GM04504 (cell line): ENCODE results near the gene LYZ.
"Not testable (repeated sequence)": the region's sequence is repeated elsewhere in the genome, so short reads cannot be mapped to it uniquely, and the experiment has no call there.

ENCODE experiments used
- DNase-seq: peaks from one replicate; pipeline ENCODE4 v3.0.0-alpha.2; 2012; ENCODE audit warnings: low read depth

The LYZ gene

DNA sequence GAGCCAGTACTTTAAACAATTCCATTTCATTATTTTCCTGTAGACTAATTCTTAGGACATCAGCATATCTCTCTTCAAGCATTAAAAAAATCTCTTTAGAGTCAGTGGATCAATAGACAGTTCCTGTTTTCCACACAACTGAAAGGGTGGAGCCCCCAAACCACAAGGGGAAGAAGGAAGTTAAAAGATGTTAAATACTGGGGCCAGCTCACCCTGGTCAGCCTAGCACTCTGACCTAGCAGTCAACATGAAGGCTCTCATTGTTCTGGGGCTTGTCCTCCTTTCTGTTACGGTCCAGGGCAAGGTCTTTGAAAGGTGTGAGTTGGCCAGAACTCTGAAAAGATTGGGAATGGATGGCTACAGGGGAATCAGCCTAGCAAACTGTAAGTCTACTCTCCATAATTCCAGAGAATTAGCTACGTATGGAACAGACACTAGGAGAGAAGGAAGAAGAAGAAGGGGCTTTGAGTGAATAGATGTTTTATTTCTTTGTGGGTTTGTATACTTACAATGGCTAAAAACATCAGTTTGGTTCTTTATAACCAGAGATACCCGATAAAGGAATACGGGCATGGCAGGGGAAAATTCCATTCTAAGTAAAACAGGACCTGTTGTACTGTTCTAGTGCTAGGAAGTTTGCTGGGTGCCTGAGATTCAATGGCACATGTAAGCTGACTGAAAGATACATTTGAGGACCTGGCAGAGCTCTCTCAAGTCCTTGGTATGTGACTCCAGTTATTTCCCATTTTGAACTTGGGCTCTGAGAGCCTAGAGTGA, at the start of gene LYZ:
TSS of gene LYZ (plus strand) at position 220 of the 777 bp plus-strand sequence. CDS start at position 248, 28 bp downstream.
- no peak for DNase-seq

DNA sequence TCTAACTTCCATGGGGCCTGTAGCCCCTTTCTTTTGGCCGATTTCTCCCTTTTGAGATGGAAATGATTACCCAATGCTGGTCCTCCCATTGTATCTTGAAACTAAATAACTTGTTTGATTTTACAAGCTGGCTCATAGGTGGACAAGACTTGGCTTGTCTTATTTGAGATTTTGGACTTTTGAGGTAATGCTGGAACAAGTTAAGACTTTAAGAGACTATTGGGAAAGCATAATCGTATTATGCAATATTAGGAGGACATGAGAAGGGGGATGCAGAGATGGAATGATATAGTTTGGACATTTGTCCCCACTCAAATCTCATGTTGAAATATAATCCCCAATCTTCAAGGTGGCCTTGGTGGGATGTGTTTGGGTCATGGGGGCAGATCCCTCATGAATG, 49.2 kb upstream of the LYZ start:
- DNase-seq, result no peak

DNA sequence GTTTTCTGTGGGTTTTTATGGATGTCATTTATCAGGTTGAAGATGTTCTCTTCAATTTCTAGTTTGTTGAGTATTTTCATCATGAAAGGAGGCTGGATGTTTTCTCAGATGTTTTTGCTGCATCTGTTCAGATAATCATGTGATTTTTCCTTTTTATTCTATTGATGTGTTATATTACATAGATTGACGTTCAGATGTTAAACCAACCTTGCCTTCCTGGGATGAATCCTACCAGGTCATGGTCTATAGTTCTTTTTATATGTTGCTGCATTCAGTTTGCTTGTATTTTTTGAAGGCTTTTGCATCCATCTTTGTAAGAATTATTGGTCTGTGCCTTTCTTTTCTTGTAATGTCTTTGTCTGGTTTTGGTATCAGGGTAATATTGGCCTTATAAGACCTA, 43.9 kb upstream of the LYZ start:
- DNase-seq, result no peak

DNA sequence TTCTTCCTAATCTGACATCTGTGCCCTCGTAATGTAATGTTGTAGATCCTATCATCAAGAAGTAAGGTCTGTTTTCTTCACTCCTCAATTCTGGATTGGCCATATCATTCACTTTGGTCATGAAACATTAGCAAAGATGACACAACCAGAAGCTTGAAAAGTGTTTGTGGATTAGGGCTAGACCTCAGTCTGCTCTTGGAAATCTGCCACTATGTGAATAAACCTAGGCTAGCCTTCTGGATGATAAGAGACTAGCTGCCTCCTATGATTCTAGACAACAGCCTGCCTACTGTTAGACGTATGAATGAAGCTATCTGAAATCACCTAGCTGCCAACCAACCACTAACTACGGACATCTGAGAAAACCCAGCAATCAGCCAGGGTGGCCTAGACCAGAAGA, 38.7 kb upstream of the LYZ start:
- no peak for DNase-seq

DNA sequence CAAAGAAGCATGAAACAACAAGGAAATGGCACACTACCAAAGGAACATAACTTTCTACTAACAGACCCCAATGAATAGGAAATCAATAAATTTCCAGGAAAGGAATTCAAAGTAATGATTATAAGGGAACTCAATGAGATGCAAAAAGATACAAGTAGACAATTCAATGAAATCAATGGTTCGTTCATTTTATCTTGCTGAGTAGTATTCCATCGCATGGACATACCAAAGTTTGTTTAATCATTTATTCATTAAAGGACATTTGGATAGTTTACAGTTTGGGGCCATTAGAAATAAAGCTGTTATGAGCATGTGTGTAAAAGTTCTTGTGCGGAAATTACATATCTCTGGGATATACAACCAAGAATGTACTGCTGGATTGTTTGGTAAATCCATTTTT, 35.0 kb upstream of the LYZ start:
- DNase-seq, result no peak

DNA sequence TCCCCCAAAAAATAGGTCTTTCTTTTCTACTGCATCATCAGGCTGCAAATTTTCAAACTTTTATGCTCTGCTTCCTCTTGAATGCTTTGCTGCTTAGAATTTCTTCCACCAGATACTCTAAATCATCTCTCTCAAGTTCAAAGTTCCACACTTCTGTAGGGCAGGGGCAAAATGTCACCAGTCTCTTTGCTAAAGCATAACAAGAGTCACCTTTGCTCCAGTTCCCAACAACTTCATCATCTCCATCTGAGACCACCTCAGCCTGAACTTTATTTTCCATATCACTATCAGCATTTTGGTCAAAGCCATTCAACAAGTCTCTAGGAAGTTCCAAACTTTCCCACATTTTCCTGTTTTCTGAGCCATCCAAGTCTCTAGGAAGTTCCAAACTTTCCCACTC, 31.4 kb upstream of the LYZ start:
- DNase-seq, result not testable (repeated sequence)

DNA sequence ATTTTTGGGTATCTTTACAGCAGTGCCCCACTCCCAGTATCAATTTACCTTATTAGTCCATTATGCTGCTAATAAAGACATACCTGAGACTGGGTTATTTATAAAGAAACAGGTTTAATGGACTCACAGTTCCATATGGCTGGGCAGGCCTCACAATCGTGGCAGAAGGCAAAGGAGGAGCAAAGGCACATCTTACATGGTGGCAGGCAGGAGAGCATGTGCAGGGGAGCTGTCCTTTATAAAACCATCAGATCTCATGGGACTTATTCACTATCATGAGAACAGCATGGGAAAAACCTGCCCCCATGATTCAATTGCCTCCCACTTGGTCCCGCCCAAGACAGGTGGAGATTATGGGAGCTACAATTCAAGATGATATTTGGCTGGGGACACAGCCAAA, 30.9 kb upstream of the LYZ start:
- DNase-seq, result not testable (repeated sequence)

DNA sequence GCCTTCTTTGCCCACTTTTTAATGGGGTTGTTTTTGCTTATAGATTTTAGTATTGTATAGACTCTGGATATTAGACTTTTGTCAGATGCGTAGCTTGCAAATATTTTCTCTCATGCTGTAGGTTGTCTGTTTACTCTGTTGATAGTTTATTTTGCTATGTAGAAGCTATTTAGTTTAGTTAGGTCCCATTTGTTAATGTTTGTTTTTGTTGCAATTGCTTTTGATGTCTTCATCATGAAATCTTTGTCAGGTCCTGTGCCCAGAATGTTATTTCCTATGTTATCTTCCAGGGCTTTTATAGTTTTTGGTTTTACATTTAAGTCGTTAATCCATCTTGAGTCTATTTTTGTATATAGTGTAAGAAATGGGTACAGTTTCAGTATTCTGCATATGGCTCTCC, 30.0 kb upstream of the LYZ start:
- DNase-seq, result no peak

DNA sequence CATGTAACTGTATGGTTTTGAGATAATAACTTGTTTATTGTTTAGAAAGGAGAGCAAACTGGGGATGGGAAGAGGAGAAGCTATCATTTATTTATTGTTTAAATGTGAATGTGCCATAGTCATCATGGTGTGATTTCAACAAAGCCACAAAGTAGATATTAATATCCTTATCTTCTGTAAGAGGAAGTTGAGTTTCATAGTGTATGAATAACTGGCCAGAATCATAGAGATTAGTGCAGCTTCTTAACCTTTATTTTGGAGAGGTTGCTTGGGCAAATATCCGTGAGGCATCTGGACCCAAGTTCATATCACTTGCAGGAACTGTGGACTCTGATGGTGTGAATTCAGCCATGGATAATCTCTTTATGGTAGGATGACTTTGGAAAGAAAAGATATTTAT, 26.8 kb upstream of the LYZ start:
- no peak for DNase-seq

DNA sequence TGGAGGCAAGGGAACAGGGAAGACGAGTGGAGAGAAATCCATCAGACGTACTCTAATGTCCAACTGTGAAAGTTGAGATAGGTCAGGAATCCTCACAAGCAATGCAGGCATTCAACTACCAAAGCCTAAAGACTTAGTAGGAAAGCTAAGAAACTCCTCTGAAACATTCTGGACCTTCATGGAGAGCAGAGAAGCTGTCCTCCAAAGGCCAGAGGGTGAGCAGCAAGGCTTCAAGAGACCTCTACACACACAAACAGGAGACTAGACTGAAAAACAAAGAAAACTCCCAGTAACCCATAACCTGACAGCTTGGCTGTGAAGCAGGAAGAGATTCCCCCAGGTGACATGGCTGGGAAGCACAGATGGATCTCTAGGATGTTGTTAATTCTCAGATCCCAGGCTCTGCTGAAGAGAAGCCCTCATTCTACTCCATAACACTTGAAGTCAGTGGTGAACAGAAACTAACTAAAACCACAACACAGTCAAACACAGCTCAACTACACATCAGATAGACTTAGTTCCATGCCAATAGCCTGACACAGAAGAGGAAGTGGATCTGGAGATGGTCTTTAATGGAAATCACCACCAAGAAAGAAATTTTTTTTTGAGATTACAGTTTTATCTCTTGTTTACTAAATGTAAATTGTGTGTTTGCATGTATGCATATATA, 23.2 kb upstream of the LYZ start:
- DNase-seq, result no peak

DNA sequence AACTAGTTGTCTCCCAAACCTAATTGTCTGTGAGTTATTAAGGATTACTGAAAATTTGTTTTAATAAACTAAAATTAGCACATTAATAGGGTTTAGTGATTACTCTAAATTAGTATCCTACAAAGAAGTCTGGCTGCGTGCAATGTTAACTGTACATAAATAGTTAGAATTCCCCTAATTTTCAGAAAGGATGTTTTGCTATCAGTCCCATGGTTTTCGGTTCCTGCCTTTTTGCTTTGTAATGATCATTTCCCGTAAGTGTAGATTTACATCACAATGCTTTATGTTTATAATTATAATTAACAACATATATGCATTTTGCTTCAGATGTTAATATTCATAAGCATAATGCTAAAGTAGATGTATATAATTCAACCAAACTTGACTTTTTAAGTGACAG, 19.8 kb upstream of the LYZ start:
- no peak for DNase-seq

DNA sequence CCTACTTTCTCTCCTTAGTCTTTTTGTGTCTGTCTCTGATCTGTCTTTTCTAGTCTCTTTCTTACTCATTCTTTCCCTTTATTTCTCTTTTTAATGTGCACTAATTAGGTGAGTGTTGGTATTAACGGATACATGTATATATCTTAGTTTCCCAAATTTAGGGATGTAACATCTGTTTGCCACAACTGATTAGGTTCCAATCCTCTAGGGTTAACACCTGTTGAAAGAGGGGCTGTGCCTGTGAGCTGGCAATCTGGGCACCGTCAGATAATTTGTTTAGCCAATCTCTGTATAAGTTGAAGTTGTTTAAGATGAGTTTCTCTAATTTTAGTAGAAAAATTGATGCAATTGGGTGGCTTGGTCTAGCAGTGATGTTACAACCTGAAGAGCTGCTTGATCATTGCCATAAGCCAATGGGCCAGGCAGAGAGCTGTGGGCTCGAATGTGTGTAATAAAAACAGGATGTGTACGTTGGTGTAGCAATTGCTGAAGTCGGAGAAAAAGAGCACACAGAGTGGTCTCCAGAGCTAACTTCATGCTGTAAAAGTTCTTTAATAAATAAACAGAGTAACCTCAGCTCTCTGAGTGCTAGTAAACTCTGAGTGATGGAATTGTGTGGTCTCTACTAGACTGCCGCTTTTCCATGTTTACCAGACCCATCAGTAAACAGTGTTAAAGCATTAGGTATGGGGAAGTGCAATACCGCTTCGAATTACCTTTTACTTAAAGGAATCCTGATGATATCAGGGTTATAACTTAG, 18.3 kb upstream of the LYZ start:
- no peak for DNase-seq

DNA sequence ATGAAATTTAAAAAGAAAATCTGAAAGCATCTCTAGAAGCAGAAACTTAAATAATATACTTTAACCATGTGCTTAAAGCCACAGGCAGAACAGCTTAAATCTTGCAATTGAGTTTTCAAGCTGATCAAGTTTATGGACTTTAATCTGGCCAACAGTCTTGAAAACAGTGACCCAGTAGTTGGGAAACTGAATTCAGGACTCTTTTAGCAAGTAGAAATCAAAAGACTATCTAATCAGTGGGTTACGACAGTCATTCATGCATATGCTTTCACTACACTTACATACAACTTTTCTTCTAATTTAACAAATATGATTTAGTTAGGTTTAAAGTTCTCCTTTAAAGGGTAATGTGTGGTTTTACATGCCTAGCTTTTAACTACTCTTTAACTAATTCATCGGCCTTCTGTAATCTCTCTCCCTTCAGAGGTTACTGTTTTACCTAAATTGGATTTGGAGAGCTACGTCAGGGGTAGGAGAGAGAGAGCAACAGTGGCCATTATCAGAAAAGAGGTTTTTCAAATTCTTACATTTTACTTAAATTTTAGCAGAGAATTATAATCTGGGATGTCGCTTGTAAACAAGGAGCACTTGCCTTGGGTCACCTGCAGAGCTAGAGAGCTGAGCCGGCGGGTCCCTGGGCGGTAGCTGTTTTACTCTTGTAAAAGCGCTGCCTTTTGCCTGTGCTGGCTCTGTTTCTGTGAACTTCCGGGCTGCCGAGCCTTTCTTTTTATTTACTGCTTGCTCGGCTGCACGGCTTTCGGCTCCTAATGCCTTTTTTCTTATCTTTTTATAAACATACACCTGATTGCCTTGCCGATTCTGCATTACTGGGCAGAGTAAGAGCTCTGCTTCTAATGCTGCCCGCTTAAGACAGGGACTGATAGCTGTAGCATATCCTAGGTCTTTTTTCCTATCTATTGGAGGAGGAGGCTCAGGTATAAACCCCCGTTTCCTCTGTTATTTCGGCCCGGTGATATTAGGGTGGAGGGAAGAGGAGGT, 17.4 kb upstream of the LYZ start:
- no peak for DNase-seq

DNA sequence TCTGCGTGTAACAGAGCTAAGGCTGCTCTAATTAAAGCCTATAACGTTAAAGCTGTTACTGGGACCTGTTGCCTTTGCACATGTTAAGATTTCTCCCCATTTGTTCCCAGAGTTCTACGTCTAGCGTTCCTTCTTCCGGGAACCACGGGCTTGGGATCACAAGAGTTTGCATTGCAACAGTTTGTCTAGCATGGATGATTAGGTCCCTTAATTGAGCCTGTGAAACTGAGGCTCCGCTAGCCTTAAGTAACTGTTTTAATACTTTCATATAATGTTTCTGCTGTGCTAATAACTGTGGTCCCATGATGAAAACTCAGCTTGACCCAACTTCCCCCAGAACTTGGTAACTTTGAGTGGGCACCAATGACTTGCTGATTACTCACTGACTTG, 16.7 kb upstream of the LYZ start:
- DNase-seq, result no peak

DNA sequence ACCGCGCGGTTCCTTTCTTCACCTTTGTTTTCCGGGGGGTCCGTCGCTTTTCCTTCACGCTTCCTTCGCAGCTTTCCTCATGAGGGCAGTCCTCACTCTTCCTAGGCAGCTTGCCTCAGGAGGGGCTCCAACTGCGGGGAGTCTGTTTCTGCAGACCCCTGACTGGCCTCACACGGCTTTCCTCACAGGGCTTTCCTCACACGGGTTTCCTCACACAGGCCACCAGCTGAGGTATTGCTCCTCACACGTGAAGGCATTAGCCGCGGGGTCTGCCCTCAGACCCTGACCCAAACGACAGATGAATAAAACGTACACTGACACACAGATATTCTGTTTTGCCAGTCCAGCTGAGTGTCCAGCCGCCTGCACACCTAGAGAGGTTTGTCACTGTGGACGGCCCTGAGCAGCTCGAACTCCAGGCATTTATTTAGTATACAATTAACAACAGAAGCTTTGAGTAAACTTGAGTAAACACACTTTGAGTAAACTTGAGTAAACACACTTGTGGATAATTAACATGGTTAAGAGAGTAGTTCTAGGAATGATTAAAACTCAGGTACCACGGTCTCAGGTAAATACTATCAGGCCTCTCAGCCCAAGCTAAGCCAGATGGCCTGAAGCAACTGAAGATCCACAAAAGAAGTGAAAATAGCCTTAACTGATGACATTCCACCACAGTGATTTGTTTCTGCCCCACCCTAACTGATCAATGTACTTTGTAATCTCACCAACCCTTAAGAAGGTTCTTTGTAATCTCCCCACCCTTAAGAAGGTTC, 16.1 kb upstream of the LYZ start:
- no peak for DNase-seq

DNA sequence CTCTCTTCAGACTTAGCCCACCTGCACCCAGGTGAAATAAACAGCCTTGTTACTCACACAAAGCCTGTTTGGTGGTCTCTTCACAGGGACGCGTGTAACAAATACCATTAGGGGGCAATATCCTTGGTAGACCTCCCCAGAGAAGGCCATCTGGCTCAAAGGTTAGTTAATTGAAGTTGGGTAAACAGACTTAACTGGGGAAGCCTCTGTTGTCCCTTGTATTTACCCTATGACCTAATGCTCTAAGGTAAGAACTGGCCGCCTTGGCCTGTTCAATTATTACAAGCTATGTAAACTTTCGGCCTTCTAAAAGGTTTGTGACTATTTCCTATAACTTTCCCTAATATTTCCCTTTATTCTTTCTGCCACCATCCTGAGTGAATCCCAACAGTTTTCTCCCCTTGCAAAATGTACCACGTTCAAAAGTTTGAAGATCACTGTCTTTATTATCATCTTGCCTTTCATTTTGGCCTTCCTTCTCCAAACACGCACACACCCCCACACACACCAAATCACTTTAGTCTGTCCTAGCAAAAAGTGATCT, 15.3 kb upstream of the LYZ start:
- DNase-seq, result no peak

DNA sequence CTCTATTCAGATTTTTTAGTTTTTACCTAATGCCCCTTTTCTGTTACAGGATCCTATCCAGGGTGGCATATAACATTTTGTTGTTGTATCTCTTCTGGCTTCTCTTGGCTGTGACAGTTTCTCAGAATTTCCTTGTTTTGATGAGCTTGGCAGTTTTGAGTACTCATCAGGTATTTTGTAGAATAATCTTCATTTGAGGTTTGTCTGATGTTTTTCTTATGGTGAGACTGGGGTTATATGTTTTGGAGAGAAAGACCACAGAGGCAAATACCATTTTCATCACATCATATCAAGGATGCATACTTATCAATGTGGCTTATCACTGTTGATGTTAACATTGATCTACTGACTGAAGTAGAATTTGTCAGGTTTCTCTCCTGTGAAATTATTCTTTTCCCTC, 14.0 kb upstream of the LYZ start:
- DNase-seq, result no peak

DNA sequence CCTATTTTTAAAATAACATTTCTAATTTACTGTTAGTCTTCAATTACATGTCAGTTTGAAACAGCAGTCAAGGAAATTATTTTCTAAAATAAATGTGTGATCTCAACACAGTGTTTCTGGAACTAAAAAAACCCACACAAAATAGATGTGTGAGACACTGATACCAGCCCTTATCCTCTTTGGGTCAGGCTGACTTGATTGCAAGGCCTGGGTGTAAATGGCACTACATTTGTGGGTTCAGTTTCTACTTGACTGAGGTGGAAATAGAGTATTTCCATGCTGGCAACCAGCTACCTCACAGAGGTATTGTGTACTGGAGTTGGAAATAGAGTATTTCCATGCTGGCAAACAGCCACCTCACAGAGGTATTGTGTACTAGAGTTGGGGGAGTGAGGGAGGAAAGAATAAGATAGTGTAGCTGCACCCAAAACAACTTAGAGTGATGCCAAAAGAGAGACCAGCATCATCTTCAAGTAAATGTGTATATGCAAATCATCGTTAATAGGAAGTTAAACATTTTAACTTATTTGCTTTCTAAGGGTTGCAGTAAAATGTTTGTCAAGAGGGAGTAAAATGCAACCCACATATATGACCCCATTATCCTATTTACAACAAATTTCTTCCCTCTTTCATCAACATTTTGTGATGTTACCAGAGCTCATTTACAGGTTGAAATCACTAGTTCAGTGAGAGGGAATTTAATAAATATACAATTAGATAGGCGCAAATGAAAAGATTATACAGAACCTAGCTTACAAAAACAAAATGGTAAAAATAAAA, 10.7 kb upstream of the LYZ start:
- DNase-seq, result no peak

DNA sequence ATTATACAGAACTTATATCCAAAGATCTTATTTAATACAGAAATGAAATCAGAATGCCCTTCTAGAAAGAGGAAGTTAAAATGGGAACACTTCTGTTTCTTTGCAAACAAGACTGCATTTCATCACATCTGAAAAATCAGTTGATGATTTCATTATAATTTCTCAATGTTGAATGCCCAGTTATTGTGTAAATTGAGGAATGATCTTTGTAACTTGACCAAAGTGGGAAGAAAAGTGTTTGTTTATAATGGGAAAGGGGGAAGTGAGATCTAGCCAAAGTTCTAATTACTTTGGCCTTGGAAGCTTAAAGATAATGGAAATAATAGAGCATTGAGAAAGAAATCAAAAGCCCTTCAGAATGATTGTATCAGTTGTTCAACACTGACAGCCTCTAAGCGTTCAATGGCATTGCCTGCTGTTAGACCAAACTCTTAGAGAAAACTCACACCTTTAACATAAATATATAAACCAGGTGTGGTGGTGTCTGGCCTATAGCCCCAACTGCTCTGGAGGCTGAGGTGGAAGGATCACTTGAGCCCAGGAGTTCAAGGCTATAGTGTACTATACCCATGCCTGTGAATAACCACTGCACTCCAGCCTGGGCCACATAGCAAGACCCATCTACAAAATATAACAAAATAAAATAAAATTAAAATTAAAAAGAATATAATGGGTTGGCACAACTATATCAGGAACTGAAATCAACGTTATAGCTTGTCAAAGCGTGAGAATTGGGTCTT, 9.9 kb upstream of the LYZ start:
- no peak for DNase-seq
